Natural killer cell (primary cell): ENCODE measurements around the gene FZD2. TPM values are rescaled to one million over a fixed set of nuclear protein-coding genes. Genes with fewer than 3 reads are reported as not detected.
"Not testable (repeated sequence)": the region's sequence is repeated elsewhere in the genome, so short reads cannot be mapped to it uniquely, and the experiment has no call there.

Experiments
- ATAC-seq, 3 donors: fragments of 150-1000 bp in 2 of 3; fragments of 200-7000 bp in 1 of 3; cut with Tn5 transposase; 1 replicate in 1 of 3; 2 replicates in 2 of 3; pipeline ENCODE4 v1.10.0; 2021; ENCODE audit warnings: mild to moderate bottlenecking in 2 of 3, moderate library complexity in 2 of 3
- DNase-seq, 2 donors: peaks; one replicate each; pipeline versions ENCODE4 v3.0.0 to v3.0.0-alpha.2; 2013 to 2021; ENCODE audit warnings: mixed read lengths in 1 of 2
- H3K27ac ChIP-seq: one replicate; pipeline ENCODE4 v1.5.1; 2013; ENCODE audit warnings: mild to moderate bottlenecking, low read length
- H3K27me3 ChIP-seq: one replicate; pipeline ENCODE4 v1.6.1; 2013; ENCODE audit warnings: low read length; ENCODE audit not compliant: control insufficient read depth, insufficient read depth
- H3K36me3 ChIP-seq: one replicate; pipeline ENCODE4 v1.6.1; 2013; ENCODE audit warnings: low read length; ENCODE audit not compliant: control insufficient read depth, insufficient read depth
- H3K4me1 ChIP-seq: one replicate; pipeline ENCODE4 v1.6.1; 2013; ENCODE audit warnings: low read length; ENCODE audit not compliant: control insufficient read depth, insufficient read depth
- H3K4me3 ChIP-seq: one replicate; pipeline ENCODE4 v1.5.1; 2013; ENCODE audit warnings: low read length
- H3K9me3 ChIP-seq: one replicate; pipeline ENCODE4 v1.6.1; 2013; ENCODE audit warnings: low read length; ENCODE audit not compliant: control insufficient read depth, insufficient read depth
- H3K27ac Mint-ChIP-seq, 2 donors: one replicate each; pipeline ENCODE4 v1.8.0; 2022; ENCODE audit warnings: mild to moderate bottlenecking in 2 of 2, mixed read lengths in 2 of 2, moderate library complexity in 1 of 2
- H3K27me3 Mint-ChIP-seq, 2 donors: one replicate each; pipeline ENCODE4 v1.8.0; 2022; ENCODE audit warnings: low read depth in 2 of 2, mixed read lengths in 2 of 2
- H3K36me3 Mint-ChIP-seq: one replicate; pipeline ENCODE4 v1.8.0; 2022; ENCODE audit warnings: mixed read lengths
- H3K4me1 Mint-ChIP-seq, 2 donors: one replicate each; pipeline ENCODE4 v1.8.0; 2022; ENCODE audit warnings: mixed read lengths in 2 of 2
- H3K4me3 Mint-ChIP-seq: one replicate; pipeline ENCODE4 v1.8.0; 2022; ENCODE audit warnings: mild to moderate bottlenecking, moderate library complexity, mixed read lengths
- H3K9me3 Mint-ChIP-seq, 2 donors: one replicate each; pipeline ENCODE4 v1.8.0; 2022; ENCODE audit warnings: mixed read lengths in 2 of 2
- CTCF ChIP-seq: fragments of 200-600 bp; IDR thresholded peaks from one replicate; pipeline ENCODE4 v1.8.0; 2022; ENCODE audit warnings: antibody characterized with exemption
- WGBS: methylation state at CpG from one replicate; pipeline ENCODE4 v1.1.7; 2013; ENCODE audit warnings: missing lambda C conversion rate; ENCODE audit not compliant: insufficient coverage; 5-methylcytosine and 5-hydroxymethylcytosine counted together
- intact Hi-C: fragments of 100-400 bp; cut with micrococcal nuclease; formaldehyde crosslinking; loops from one replicate; pipeline ENCODE4 v1.14.2; 2022
- total RNA-seq, 4 donors: library from RNA; stranded (reverse); fragments of 120-200 nt in 1 of 4; gene quantifications; one replicate each; pipeline versions ENCODE4 v1.2.3 to v1.2.4, GENCODE V29; 2013 to 2022

FZD2 gene
- total RNA-seq, 3 donors from 2014 or later (not counting 1 experiment from before 2014, with no cell fraction given): 0.27 to 0.55 (median 0.33) TPM

- H3K36me3 ChIP-seq: no peaks in the 10 kb centered on the region
- H3K27me3 ChIP-seq: no peaks in the 10 kb centered on the region
- no peaks in the 10 kb centered on the region for H3K9me3 ChIP-seq
- ATAC-seq (no peak), DNase-seq (no peak)
- H3K4me3 ChIP-seq: no peak overlapping the region
- no peak overlapping the region for H3K27ac Mint-ChIP-seq
- H3K4me1 ChIP-seq: no peaks in the 10 kb centered on the region
- H3K36me3 Mint-ChIP-seq: no peaks in the 10 kb centered on the region
- peaks cover 9 to 10% of the 10 kb centered on the region in 2 donors for H3K27me3 Mint-ChIP-seq
- no peak overlapping the region for H3K4me3 Mint-ChIP-seq
- TF ChIP-seq CTCF: no peak
- H3K27ac ChIP-seq: no peak overlapping the region
- intact Hi-C loops: no loop called here
- H3K4me1 Mint-ChIP-seq: no peaks in the 10 kb centered on the region
- H3K9me3 Mint-ChIP-seq: no peaks in the 10 kb centered on the region
- 86% methylated on average over 7 of the region's 7 CpGs for WGBS
Measured at GRCh38 chr17:44585315-44585714, 28.0 kb downstream of the FZD2 start.

GRCh38 chr17:44587339-44587738 lies 30.1 kb downstream of the FZD2 start:
- no peak for ATAC-seq
- Histone ChIP-seq H3K4me3 (no peak overlapping the region), H3K4me1 (no peaks in the 10 kb centered on the region), H3K36me3 (no peaks in the 10 kb centered on the region), H3K27ac (no peak overlapping the region), H3K27me3 (no peaks in the 10 kb centered on the region), H3K9me3 (no peaks in the 10 kb centered on the region)
- DNase-seq: no peak
- Mint-ChIP-seq H3K4me3 (no peak overlapping the region), H3K9me3 (no peaks in the 10 kb centered on the region), H3K27ac (no peak overlapping the region), H3K36me3 (no peaks in the 10 kb centered on the region), H3K27me3 (peaks cover 5 to 8% of the 10 kb centered on the region in 2 donors), H3K4me1 (no peaks in the 10 kb centered on the region)
- intact Hi-C loops: no loop called here
- no peak for TF ChIP-seq CTCF
- WGBS: 93% methylated on average over 1 of the region's 2 CpGs

- Histone ChIP-seq H3K27me3 (no peaks in the 10 kb centered on the region), H3K27ac (no peak overlapping the region), H3K4me3 (no peak overlapping the region), H3K36me3 (no peaks in the 10 kb centered on the region), H3K4me1 (no peaks in the 10 kb centered on the region), H3K9me3 (no peaks in the 10 kb centered on the region)
- WGBS: 69% methylated on average over 10 of the region's 10 CpGs
- TF ChIP-seq CTCF: no peak
- no peak for DNase-seq
- Mint-ChIP-seq H3K9me3 (no peaks in the 10 kb centered on the region), H3K36me3 (no peaks in the 10 kb centered on the region), H3K27ac (no peak overlapping the region), H3K27me3 (peaks cover 6 to 9% of the 10 kb centered on the region in 2 donors), H3K4me1 (no peaks in the 10 kb centered on the region), H3K4me3 (no peak overlapping the region)
- no peak for ATAC-seq
- intact Hi-C loops: no loop called here
Measured at GRCh38 chr17:44589316-44590071, 32.2 kb downstream of the FZD2 start.

GRCh38 chr17:44590072-44590462 lies 32.8 kb downstream of the FZD2 start:
- H3K36me3 ChIP-seq, H3K9me3 ChIP-seq, H3K4me1 Mint-ChIP-seq, ATAC-seq, H3K27ac ChIP-seq, DNase-seq, H3K4me3 Mint-ChIP-seq, H3K27ac Mint-ChIP-seq, H3K27me3 Mint-ChIP-seq, H3K4me3 ChIP-seq, H3K36me3 Mint-ChIP-seq, H3K4me1 ChIP-seq, H3K27me3 ChIP-seq, intact Hi-C loops, H3K9me3 Mint-ChIP-seq: not testable (repeated sequence)
- WGBS: 100% methylated on average over 1 of the region's 1 CpG

GRCh38 chr17:44590762-44591161 lies 33.5 kb downstream of the FZD2 start:
- H3K9me3 Mint-ChIP-seq, H3K27me3 Mint-ChIP-seq, H3K4me1 Mint-ChIP-seq, H3K4me1 ChIP-seq, H3K27ac ChIP-seq, H3K36me3 Mint-ChIP-seq, H3K4me3 Mint-ChIP-seq, H3K4me3 ChIP-seq, DNase-seq, H3K36me3 ChIP-seq, H3K27ac Mint-ChIP-seq, H3K27me3 ChIP-seq, H3K9me3 ChIP-seq, ATAC-seq, intact Hi-C loops: not testable (repeated sequence)
- 73% methylated on average over 2 of the region's 2 CpGs for WGBS
